Endothelial cell of umbilical vein (primary cell): ENCODE data around the gene FTCDNL1. TPM values are rescaled to one million over a fixed set of nuclear protein-coding genes. Genes with fewer than 3 reads are reported as not detected.

Experiments used
- BruUV-seq: library from RNA; stranded (reverse); fragments of 400-500 nt; replicated peaks from 2 replicates; lab custom pipeline; 2021; lab: Mats Ljungman, UMichigan
- CTCF ChIA-PET: fragments of 300-600, 350-600 bp; sonication (Branson Sonifier 250); formaldehyde crosslinking; loops from one replicate; lab custom pipeline; 2021; ENCODE audit warnings: antibody characterized with exemption, inconsistent platforms; lab: Charles Lee
- POLR2A ChIA-PET: fragments of 300-600, 350-600 bp; sonication (Branson Sonifier 250); formaldehyde crosslinking; loops from one replicate; lab custom pipeline; 2021; ENCODE audit warnings: antibody characterized with exemption, inconsistent platforms; lab: Charles Lee
- DNase-seq: peaks from one replicate; pipeline ENCODE4 v3.0.0-alpha.2; 2011; ENCODE audit warnings: low read depth, low spot score
- FAIRE-seq: peaks from 2 replicates; lab custom pipeline; 2011; peaks lifted over from hg19 to GRCh38; lab: Jason Lieb, UNC
- H2AFZ ChIP-seq: 2 replicates; pipeline ENCODE4 v1.6.0; 2012; ENCODE audit warnings: low read depth, low read length, control low read depth, inconsistent platforms
- H3K27ac ChIP-seq: 2 replicates; pipeline ENCODE4 v1.5.1; 2011; ENCODE audit warnings: low read depth, mild to moderate bottlenecking, control low read depth, low read length, moderate library complexity; ENCODE audit not compliant: insufficient read depth
- H3K27me3 ChIP-seq, 2 experiments: 2 replicates each; pipeline versions ENCODE4 v1.6.0 to v1.6.1; 2011; ENCODE audit warnings: low read length in 2 of 2, mixed read lengths in 1 of 2; ENCODE audit not compliant: control insufficient read depth in 2 of 2, insufficient read depth in 2 of 2
- H3K36me3 ChIP-seq, 2 experiments: 2 replicates in 1 of 2; 3 replicates in 1 of 2; pipeline ENCODE4 v1.5.1; 2011; ENCODE audit warnings: low read length in 2 of 2, mild to moderate bottlenecking in 1 of 2, moderate library complexity in 1 of 2; ENCODE audit not compliant: control insufficient read depth in 2 of 2, insufficient read depth in 2 of 2; ENCODE audit errors: extremely low read depth in 1 of 2
- H3K4me1 ChIP-seq: 3 replicates; pipeline ENCODE4 v1.5.1; 2011; ENCODE audit warnings: mild to moderate bottlenecking, low read length; ENCODE audit not compliant: control insufficient read depth, insufficient read depth; ENCODE audit errors: extremely low read depth
- H3K4me2 ChIP-seq: 2 replicates; pipeline ENCODE4 v1.6.1; 2011; ENCODE audit warnings: low read length, control low read depth, mixed read lengths; ENCODE audit not compliant: insufficient read depth
- H3K4me3 ChIP-seq, 3 experiments: fragments of 200-600 bp in 1 of 3; sonication (generic), shearing (Covaris generic) in 1 of 3; replicated peaks in 1 of 3; 2 replicates each; pipeline ENCODE4 v1.5.1; 2011 to 2016; ENCODE audit warnings: control low read depth in 3 of 3, low read length in 3 of 3, mild to moderate bottlenecking in 2 of 3, inconsistent platforms in 1 of 3, low read depth in 1 of 3, moderate library complexity in 1 of 3; ENCODE audit not compliant: insufficient read depth in 1 of 3
- H3K79me2 ChIP-seq: 2 replicates; pipeline ENCODE4 v1.6.0; 2012; ENCODE audit warnings: low read length, inconsistent platforms; ENCODE audit not compliant: control insufficient read depth, insufficient read depth
- H3K9ac ChIP-seq: replicated peaks from 2 replicates; pipeline ENCODE3; 2011; ENCODE audit warnings: low read length, control low read depth; ENCODE audit not compliant: insufficient read depth; ENCODE audit errors: extremely low read depth
- H3K9me1 ChIP-seq: replicated peaks from 3 replicates; pipeline ENCODE4 v1.6.0; 2011; ENCODE audit warnings: mild to moderate bottlenecking, low read length; ENCODE audit not compliant: control insufficient read depth, insufficient read depth; ENCODE audit errors: extremely low read depth
- H3K9me3 ChIP-seq: replicated peaks from 2 replicates; pipeline ENCODE4 v1.5.1; 2012; ENCODE audit warnings: low read length, inconsistent platforms; ENCODE audit not compliant: control insufficient read depth, insufficient read depth
- H4K20me1 ChIP-seq: replicated peaks from 2 replicates; pipeline ENCODE3; 2011; ENCODE audit warnings: mild to moderate bottlenecking, low read length; ENCODE audit not compliant: control insufficient read depth, insufficient read depth; ENCODE audit errors: extremely low read depth
- CTCF ChIP-seq, 2 donors: IDR thresholded peaks; 1 replicate in 1 of 2; 2 replicates in 1 of 2; pipeline ENCODE4 v1.5.1; 2011; ENCODE audit warnings: low read length in 2 of 2, mild to moderate bottlenecking in 2 of 2, moderate library complexity in 2 of 2, control low read depth in 1 of 2, inconsistent platforms in 1 of 2, low read depth in 1 of 2; ENCODE audit not compliant: insufficient read depth in 1 of 2; ENCODE audit errors: extremely low read depth in 1 of 2
- EZH2 ChIP-seq: IDR thresholded peaks from 2 replicates; pipeline ENCODE4 v1.6.1; 2012; ENCODE audit warnings: borderline replicate concordance, low read depth, mild to moderate bottlenecking, moderate library complexity, low read length, inconsistent platforms; ENCODE audit not compliant: severe bottlenecking
- FOS ChIP-seq: IDR thresholded peaks from 2 replicates; pipeline ENCODE4 v1.6.1; 2011; ENCODE audit warnings: mild to moderate bottlenecking, low read length, moderate library complexity, borderline replicate concordance; ENCODE audit not compliant: insufficient read depth
- GATA2 ChIP-seq: IDR thresholded peaks from 2 replicates; pipeline ENCODE4 v1.7.0; 2011; ENCODE audit warnings: low read depth, mild to moderate bottlenecking, moderate library complexity, mixed read lengths, low read length; ENCODE audit not compliant: insufficient read length, insufficient read depth
- JUN ChIP-seq: IDR thresholded peaks from 2 replicates; pipeline ENCODE4 v1.6.1; 2011; ENCODE audit warnings: borderline replicate concordance, low read depth; ENCODE audit not compliant: insufficient read length, insufficient read depth
- MAX ChIP-seq: IDR thresholded peaks from 2 replicates; pipeline ENCODE4 v1.6.1; 2011; ENCODE audit not compliant: insufficient read depth, insufficient read length
- MYC ChIP-seq: IDR thresholded peaks from one replicate; pipeline ENCODE4 v1.6.1; 2011; ENCODE audit warnings: mild to moderate bottlenecking, low read depth, low read length
- POLR2A ChIP-seq: IDR thresholded peaks from 2 replicates; pipeline ENCODE4 v1.6.1; 2012; ENCODE audit warnings: low read depth, mild to moderate bottlenecking, control low read depth, low read length
- POLR2AphosphoS5 ChIP-seq: IDR thresholded peaks from 2 replicates; pipeline ENCODE4 v1.6.1; 2012; ENCODE audit warnings: low read depth, mild to moderate bottlenecking, control low read depth, low read length, moderate library complexity; ENCODE audit not compliant: insufficient read depth
- dilution Hi-C: fragments of 300-500 bp; cut with MboI; formaldehyde crosslinking; loops from one replicate; pipeline ENCODE4 v1.15.0; 2019; ENCODE audit warnings: low sequenced_read_pairs; ENCODE audit not compliant: extremely low pct_ligation_motif_present
- intact Hi-C: fragments of 100-400 bp; cut with micrococcal nuclease; formaldehyde crosslinking; loops from one replicate; pipeline ENCODE4 v1.10.0; 2022
- polyA plus RNA-seq, 4 experiments: library from polyadenylated mRNA; depleted of rRNA in 3 of 4; stranded (reverse) in 3 of 4; unstranded in 1 of 4; fragments of >200 nt; gene quantifications; 2 replicates each; pipeline versions ENCODE4 v1.2.1 to v1.2.3, GENCODE V29; 2011 to 2012; ENCODE audit warnings: missing spikeins in 1 of 4
- total RNA-seq: library from RNA; stranded (reverse); gene quantifications from 2 replicates; pipeline ENCODE4 v1.2.3, GENCODE V29; 2021

Gene FTCDNL1
- total and polyA plus RNA-seq, 2 donors (not counting 3 experiments of a cell fraction or from before 2014, with no cell fraction given), result 0.19 to 0.27 TPM

DNA sequence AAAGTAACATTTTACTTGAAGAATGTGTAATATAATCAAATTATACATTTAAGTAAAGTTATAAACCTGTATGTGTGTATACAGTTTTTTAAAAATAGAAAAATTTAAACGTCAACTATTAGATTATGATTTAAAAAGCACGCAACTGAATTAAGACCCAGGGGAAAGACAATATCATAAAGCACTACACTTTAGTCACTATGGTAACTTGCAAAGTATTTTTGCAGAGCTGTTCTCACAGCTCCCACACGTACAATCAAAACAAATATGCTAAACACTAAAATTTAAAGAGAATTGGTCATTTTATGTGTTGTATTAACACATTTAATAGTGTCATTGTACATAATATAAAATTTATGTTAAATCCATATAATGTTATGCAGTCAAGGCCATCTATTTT is 59.7 kb downstream of the FTCDNL1 start:
- no TSS peak for BruUV-seq
- H3K4me3 ChIP-seq, result no peak overlapping the region
- ChIA-PET CTCF (no interaction called here), POLR2A (no interaction called here)
- H3K27ac ChIP-seq, result no peak overlapping the region
- FAIRE-seq (no peak), DNase-seq (no peak)
- H3K27me3 ChIP-seq, result no peaks in the 10 kb centered on the region
- H3K36me3 ChIP-seq, result no peaks in the 10 kb centered on the region
- no peak overlapping the region for H3K9ac ChIP-seq
- dilution Hi-C loops (no loop called here), intact Hi-C loops (no loop called here)
- TF ChIP-seq MYC (no peak), POLR2A (no peak), FOS (no peak), GATA2 (no peak), EZH2 (no peak), CTCF (IDR thresholded peaks at IDR 0.05; ENCODE audit: extremely low read depth in 1 of 2, insufficient read depth in 1 of 2, low read depth in 1 of 2, low read length in 2 of 2) (no peak), JUN (no peak), MAX (no peak), POLR2AphosphoS5 (no peak)
- no peaks in the 10 kb centered on the region for H3K4me1 ChIP-seq
- no peaks in the 10 kb centered on the region for H3K9me1 ChIP-seq
- no peaks in the 10 kb centered on the region for H3K79me2 ChIP-seq
- H2AFZ ChIP-seq, result no peak overlapping the region
- H3K9me3 ChIP-seq, result no peaks in the 10 kb centered on the region
- no peak overlapping the region for H3K4me2 ChIP-seq
- H4K20me1 ChIP-seq, result no peaks in the 10 kb centered on the region
